ENCODE measurements around the gene PALM. TPM values are rescaled to one million over a fixed set of nuclear protein-coding genes. Genes with fewer than 3 reads are reported as not detected.

The PALM gene
- total RNA-seq, 3 donors from 2014 or later, result 16.1 to 61.0 (median 35.1) TPM

- Histone ChIP-seq H3K36me3 (no peaks in the 10 kb centered on the region), H3K27ac (peak overlapping the region; percentile 71 to 90), H3K9me3 (peaks cover 0 to 4% of the 10 kb centered on the region in 2 donors), H3K27me3 (peaks cover 0 to 5% of the 10 kb centered on the region in 2 donors), H3K4me3 (peak overlapping the region; percentile 20 to 54 (median 22)), H3K4me1 (no peaks in the 10 kb centered on the region)
- no peak for DNase-seq (ENCODE audit: low spot score in 2 of 2)
- TF ChIP-seq POLR2A (IDR thresholded peaks at IDR 0.05) (no peak), POLR2AphosphoS5 (IDR thresholded peaks at IDR 0.05) (no peak), CTCF (IDR thresholded peaks at IDR 0.05) (no peak)
- intact Hi-C loops (cut with DNase I; ENCODE audit: low total_unique reads), result no loop called here
These were observed 11.1 kb downstream of the PALM start for GRCh38 chr19:719636-720344.

GRCh38 chr19:720345-721160 is 11.8 kb downstream of the PALM start:
- Histone ChIP-seq H3K4me1 (no peaks in the 10 kb centered on the region), H3K27ac (peak overlapping the region; percentile 71 to 90), H3K36me3 (no peaks in the 10 kb centered on the region), H3K9me3 (peaks cover 0 to 2% of the 10 kb centered on the region in 2 donors), H3K27me3 (peaks cover 0 to 5% of the 10 kb centered on the region in 2 donors), H3K4me3 (peak overlapping the region; percentile 7 to 54 (median 20))
- DNase-seq (ENCODE audit: low spot score in 2 of 2), result no peak
- no peak for TF ChIP-seq POLR2A (IDR thresholded peaks at IDR 0.05)
- intact Hi-C loops (cut with DNase I; ENCODE audit: low total_unique reads), result no loop called here

- TF ChIP-seq POLR2AphosphoS5 (IDR thresholded peaks at IDR 0.05) (peak in 1 of 3 donors; percentile 19), CTCF (IDR thresholded peaks at IDR 0.05) (no peak)
- Histone ChIP-seq H3K4me1 (no peaks in the 10 kb centered on the region), H3K9me3 (no peaks in the 10 kb centered on the region), H3K27me3 (peaks cover 0 to 5% of the 10 kb centered on the region in 2 donors), H3K4me3 (no peak overlapping the region), H3K36me3 (no peaks in the 10 kb centered on the region), H3K27ac (peak overlapping the region in 1 of 2 donors; percentile 55)
- DNase-seq (ENCODE audit: low spot score in 2 of 2), result no peak
- intact Hi-C loops (cut with DNase I; ENCODE audit: low total_unique reads), result no loop called here
These were observed 13.9 kb downstream of the PALM start for GRCh38 chr19:722553-723101.

GRCh38 chr19:723247-723646 is 14.5 kb downstream of the PALM start:
- Histone ChIP-seq H3K4me1 (no peaks in the 10 kb centered on the region), H3K9me3 (no peaks in the 10 kb centered on the region), H3K36me3 (no peaks in the 10 kb centered on the region), H3K27me3 (peaks cover 0 to 5% of the 10 kb centered on the region in 2 donors), H3K27ac (peak overlapping the region in 1 of 2 donors; percentile 55), H3K4me3 (no peak overlapping the region)
- TF ChIP-seq CTCF (IDR thresholded peaks at IDR 0.05), result no peak
- TF ChIP-seq POLR2A (IDR thresholded peaks at IDR 0.05), result no peak
- TF ChIP-seq POLR2AphosphoS5 (IDR thresholded peaks at IDR 0.05), result no peak
- DNase-seq (ENCODE audit: low spot score in 2 of 2), result no peak
- intact Hi-C loops (cut with DNase I; ENCODE audit: low total_unique reads), result no loop called here

- DNase-seq (ENCODE audit: low spot score in 2 of 2), result no peak
- Histone ChIP-seq H3K27me3 (peaks cover 0 to 5% of the 10 kb centered on the region in 2 donors), H3K36me3 (no peaks in the 10 kb centered on the region), H3K27ac (no peak overlapping the region), H3K4me3 (no peak overlapping the region), H3K4me1 (no peaks in the 10 kb centered on the region), H3K9me3 (no peaks in the 10 kb centered on the region)
- TF ChIP-seq POLR2AphosphoS5 (IDR thresholded peaks at IDR 0.05), result no peak
- TF ChIP-seq POLR2A (IDR thresholded peaks at IDR 0.05), result no peak
- no peak for TF ChIP-seq CTCF (IDR thresholded peaks at IDR 0.05)
- intact Hi-C loops (cut with DNase I; ENCODE audit: low total_unique reads), result loop anchor here (1.0 kb wide), 1 partner anchor 50 kb away; no protein-coding TSS in a partner anchor
These were observed 15.0 kb downstream of the PALM start for GRCh38 chr19:723714-724113.
